ENCODE results near the gene IGF1. TPM values are rescaled to one million over a fixed set of nuclear protein-coding genes. Genes with fewer than 3 reads are reported as not detected.

Gene IGF1
- total RNA-seq, 1 donor from 2014 or later = 1.4 TPM

GRCh38 chr12:102425109-102426039 lies 55.0 kb downstream of the IGF1 start:
- DNase-seq (ENCODE audit: low spot score) = no peak
- H3K36me3 Mint-ChIP-seq (ENCODE audit: low read depth) = no peaks in the 10 kb centered on the region

GRCh38 chr12:102423462-102423861 lies 56.9 kb downstream of the IGF1 start:
- Mint-ChIP-seq H3K9me3 (ENCODE audit: low read depth) (no peaks in the 10 kb centered on the region), H3K36me3 (ENCODE audit: low read depth) (no peaks in the 10 kb centered on the region), H3K27ac (ENCODE audit: unreplicated experiment) (no peak overlapping the region), H3K27me3 (ENCODE audit: low read depth) (no peaks in the 10 kb centered on the region), H3K4me1 (ENCODE audit: low read depth) (no peaks in the 10 kb centered on the region), H3K4me3 (ENCODE audit: unreplicated experiment) (no peak overlapping the region)
- no peak for TF ChIP-seq CTCF (IDR thresholded peaks at IDR 0.05)
- DNase-seq (ENCODE audit: low spot score) = no peak

More at GRCh38 chr12:102425109-102426039, 55.0 kb downstream of the IGF1 start:
- Mint-ChIP-seq H3K27me3 (ENCODE audit: low read depth) (no peaks in the 10 kb centered on the region), H3K4me1 (ENCODE audit: low read depth) (no peaks in the 10 kb centered on the region), H3K4me3 (ENCODE audit: unreplicated experiment) (no peak overlapping the region), H3K9me3 (ENCODE audit: low read depth) (no peaks in the 10 kb centered on the region), H3K27ac (ENCODE audit: unreplicated experiment) (no peak overlapping the region)
- no peak for TF ChIP-seq CTCF (IDR thresholded peaks at IDR 0.05)

DNA sequence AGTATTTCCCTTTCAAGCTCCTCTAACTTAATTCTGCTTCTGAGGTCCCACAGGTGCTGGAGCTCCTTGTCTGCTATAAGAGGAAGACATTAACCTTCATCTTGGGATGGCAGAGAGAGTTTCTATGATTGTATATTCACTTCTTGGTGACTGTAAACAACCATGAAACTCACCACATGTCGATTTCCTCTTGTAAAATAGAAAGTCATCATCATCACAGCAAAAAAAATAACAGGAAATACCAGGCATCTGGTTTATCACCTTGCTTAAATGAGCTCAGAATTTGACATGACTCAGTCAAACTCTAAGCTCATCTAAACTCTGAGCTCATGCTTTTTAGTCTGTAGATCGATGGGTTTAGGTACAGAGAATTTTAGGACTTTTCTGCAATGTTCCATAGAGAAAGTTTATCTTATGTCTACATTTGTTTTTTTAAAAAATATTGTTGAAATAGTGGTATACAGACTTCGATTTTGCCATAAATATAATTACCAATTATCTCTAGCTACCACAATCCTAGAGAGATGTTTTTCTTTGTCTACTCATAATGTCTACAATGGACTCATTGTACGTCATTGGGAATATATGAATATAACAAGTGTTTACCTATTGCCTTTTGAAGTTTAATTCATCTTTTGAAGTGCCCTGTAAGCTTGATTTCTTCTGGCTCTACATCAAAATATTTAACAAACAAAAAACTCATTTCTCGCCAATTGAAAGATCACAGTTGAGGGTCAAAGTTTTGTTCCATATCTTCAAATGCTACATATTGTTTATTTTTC lies 58.4 kb downstream of the IGF1 start:
- Mint-ChIP-seq H3K27me3 (ENCODE audit: low read depth) (peaks cover 5% of the 10 kb centered on the region), H3K9me3 (ENCODE audit: low read depth) (no peaks in the 10 kb centered on the region), H3K36me3 (ENCODE audit: low read depth) (no peaks in the 10 kb centered on the region), H3K4me1 (ENCODE audit: low read depth) (no peaks in the 10 kb centered on the region), H3K4me3 (ENCODE audit: unreplicated experiment) (no peak overlapping the region), H3K27ac (ENCODE audit: unreplicated experiment) (no peak overlapping the region)
- no peak for TF ChIP-seq CTCF (IDR thresholded peaks at IDR 0.05)
- no peak for DNase-seq (ENCODE audit: low spot score)

DNA sequence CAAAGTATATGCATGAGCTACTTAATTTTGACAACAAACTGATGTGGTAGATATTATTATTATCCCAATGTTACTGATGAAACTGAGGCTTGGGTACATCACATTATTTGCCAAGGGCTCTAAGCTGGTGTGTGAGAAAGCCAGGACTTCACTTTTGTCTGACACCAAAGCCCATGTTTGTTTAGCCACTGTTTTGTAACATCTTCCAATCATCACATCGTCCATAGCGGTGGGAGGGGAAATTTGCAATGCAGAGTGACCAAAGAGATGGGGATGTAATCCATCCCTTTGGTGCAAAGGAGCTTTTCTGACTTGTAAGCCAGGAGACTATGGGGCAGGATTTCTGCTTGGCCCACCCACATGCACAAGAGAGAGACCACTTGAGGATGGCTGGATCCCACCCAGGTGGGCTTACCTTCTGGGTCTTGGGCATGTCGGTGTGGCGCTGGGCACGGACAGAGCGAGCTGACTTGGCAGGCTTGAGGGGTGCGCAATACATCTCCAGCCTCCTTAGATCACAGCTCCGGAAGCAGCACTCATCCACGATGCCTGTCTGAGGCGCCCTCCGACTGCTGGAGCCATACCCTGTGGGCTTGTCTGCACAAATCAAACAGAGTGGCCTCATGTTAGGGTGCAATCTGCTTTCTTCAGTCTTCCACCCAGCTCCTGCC lies 61.1 kb downstream of the IGF1 start:
- Mint-ChIP-seq H3K36me3 (ENCODE audit: low read depth) (no peaks in the 10 kb centered on the region), H3K4me1 (ENCODE audit: low read depth) (no peaks in the 10 kb centered on the region), H3K4me3 (ENCODE audit: unreplicated experiment) (no peak overlapping the region), H3K9me3 (ENCODE audit: low read depth) (no peaks in the 10 kb centered on the region), H3K27me3 (ENCODE audit: low read depth) (peaks cover 9% of the 10 kb centered on the region), H3K27ac (ENCODE audit: unreplicated experiment) (no peak overlapping the region)
- DNase-seq (ENCODE audit: low spot score) = no peak
- no peak for TF ChIP-seq CTCF (IDR thresholded peaks at IDR 0.05)

DNA sequence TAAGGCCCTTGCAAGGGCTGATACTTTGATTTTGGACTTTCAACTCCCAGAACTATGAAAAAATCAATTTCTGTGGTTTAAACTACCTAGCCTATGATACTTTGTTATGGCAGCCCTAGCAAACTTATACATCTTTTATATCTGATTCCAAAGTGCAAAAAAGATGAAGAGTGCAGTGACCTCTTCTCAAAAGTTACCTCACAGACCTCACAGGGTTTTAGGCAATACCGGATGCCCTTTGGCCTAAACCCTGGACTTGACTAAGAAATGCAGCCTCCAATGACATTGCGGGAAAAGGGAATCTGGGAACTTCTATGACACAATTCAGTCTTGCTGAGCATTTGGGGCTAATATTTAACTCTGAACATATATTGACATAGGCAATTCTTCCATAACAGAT lies 63.3 kb downstream of the IGF1 start:
- DNase-seq (ENCODE audit: low spot score) = no peak
- H3K4me3 Mint-ChIP-seq (ENCODE audit: unreplicated experiment) = no peak overlapping the region
- no peak for TF ChIP-seq CTCF (IDR thresholded peaks at IDR 0.05)
- H3K9me3 Mint-ChIP-seq (ENCODE audit: low read depth) = no peaks in the 10 kb centered on the region
- H3K4me1 Mint-ChIP-seq (ENCODE audit: low read depth) = no peaks in the 10 kb centered on the region
- peaks cover 9% of the 10 kb centered on the region for H3K27me3 Mint-ChIP-seq (ENCODE audit: low read depth)
- H3K27ac Mint-ChIP-seq (ENCODE audit: unreplicated experiment) = no peak overlapping the region
- no peaks in the 10 kb centered on the region for H3K36me3 Mint-ChIP-seq (ENCODE audit: low read depth)

All from chondrocyte (in vitro differentiated cells).